ENCODE data around the gene CFAP251.
A peak's percentile ranks its signal among the peaks of the same experiment; 100 is the strongest.
"Not testable (repeated sequence)": the region's sequence is repeated elsewhere in the genome, so short reads cannot be mapped to it uniquely, and the experiment has no call there.

The CFAP251 gene, protein sequence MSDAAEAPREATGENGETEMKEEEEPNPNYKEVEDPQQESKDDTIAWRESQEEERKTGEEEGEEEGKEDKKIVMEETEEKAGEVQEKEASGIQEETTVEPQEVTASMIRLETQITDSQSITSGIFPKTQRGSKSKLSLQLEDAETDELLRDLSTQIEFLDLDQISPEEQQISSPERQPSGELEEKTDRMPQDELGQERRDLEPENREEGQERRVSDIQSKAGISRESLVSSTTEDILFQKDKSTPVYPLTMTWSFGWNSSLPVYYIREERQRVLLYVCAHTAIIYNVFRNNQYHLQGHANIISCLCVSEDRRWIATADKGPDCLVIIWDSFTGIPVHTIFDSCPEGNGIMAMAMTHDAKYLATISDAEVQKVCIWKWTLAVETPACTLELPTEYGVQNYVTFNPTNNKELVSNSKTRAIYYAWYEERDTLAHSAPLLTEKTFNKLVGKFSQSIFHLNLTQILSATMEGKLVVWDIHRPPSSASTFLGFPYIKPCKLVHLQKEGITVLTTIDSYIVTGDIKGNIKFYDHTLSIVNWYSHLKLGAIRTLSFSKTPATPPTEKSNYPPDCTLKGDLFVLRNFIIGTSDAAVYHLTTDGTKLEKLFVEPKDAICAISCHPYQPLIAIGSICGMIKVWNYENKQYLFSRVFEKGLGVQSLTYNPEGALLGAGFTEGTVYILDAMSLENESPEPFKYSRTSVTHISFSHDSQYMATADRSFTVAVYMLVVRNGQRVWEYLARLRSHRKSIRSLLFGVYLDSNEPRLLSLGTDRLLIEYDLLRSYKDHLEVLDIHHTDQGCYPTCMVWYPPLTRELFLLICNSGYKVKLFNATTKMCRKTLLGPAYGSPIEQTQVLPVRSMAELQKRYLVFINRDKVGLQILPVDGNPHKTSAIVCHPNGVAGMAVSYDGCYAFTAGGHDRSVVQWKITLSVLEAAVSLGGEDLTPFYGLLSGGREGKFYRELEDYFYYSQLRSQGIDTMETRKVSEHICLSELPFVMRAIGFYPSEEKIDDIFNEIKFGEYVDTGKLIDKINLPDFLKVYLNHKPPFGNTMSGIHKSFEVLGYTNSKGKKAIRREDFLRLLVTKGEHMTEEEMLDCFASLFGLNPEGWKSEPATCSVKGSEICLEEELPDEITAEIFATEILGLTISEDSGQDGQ
- 5.4 reads per million, percentile 21 among the genes with 10 or more reads in this experiment for total RNA-seq

DNA sequence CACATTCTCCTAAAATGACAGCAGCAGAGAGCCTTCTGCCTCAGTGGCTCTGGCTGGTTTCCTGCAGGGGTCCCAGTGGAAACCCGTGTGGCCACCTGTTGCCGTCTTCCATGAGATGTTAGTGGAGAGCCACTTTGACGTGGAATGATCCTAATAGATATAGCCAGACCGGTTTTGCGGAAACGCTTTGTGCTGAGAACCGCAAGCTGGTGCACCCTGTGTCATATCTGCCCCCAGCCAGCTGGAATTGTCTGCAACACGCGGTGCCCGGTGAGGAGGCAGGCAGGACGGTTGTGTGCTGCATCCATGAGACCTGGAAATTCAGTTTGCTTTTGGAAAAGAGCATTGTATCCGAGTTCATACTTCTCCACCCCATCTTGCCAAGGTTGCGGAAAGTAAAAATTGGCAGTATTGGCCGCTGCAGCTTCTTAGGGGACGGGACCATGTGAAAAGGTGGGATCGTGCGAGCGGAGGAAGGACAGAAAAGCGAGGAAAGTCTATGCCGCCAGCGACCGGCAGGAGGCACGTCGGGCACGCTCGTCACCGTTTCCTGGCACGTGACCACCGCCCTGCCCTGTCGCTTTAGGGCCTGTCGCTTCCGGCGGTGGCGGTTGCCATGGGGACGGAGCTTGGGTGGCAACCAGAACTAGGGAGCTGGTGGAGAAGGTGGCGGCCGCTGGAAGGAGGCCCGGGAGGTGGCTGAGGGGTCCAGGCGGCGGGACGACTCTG lies at the start of gene CFAP251:
CFAP251 (plus strand) TSS at position 643 of the 729 bp plus-strand sequence. CDS start 2,714 bp downstream, outside the sequence.
- peak; percentile 99 for DNase-seq

DNA sequence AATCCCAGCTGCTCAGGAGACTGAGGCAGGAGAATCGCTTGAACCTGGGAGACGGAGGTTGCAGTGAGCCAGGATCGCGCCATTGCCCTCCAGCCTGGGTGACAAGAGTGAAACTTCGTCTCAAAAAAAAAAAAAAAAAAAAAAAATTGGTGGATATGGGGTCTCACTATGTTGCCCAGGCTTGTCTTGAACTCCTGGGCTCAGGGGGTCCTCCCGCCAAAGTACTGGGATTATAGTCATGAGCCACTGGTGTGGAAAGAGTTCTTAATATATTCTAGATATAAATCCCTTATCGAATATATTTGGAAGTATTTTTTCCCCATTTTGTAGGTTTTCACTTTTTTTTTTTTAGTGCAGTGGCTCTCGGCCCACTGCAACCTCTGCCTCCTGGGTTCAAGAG lies 49.2 kb upstream of the CFAP251 start:
- not testable (repeated sequence) for DNase-seq

DNA sequence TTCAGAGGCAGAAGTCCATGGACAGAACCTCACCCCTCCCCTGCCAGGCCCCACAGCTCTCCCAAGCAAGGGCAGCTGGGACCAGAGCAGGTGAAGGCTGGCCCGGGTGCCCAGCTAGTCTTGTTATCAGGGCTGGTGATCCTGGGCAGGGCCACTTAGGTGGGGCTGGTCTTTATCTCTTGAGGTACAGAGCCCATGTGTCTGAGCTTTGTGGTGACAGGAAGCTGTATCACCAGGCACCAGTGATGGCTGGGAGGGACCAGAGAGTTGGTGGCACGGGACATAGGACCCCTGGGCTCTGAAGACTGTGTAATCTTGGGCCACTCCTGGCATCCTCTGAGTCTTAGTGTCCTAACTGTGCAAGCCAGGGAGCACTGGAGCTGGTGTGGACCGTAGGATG lies 46.9 kb upstream of the CFAP251 start:
- DNase-seq = no peak

DNA sequence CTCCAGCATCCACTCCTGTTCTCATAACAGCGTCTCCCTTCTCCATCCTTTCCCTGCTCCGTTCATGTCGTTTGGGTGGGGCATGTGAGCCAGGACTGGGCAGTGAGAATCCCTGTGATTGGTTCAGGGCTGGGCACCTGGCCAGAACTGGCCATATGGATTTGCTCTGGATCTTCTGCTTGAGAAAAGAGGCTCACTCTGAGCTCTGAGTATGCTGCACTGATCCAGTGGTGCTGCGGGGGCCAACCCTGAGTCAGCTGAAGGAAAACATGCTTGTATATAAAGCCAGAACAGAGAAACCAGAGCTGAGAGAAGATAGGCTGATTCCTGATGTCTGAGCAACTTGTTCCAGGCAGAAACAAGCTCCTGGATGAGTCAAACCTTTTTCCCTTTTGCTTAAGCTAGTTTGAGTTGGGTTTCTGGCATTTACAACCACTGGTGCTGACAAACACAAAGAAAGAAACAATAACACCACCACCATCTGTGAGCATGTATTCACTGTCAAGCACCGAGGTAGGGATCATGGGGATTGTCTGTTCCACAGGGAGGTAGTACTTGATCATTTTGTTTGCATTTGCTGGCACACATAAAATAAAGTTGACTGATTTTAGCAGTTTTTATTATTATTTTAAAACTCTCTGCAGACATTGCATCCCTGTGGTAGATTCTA lies 45.7 kb upstream of the CFAP251 start:
- no peak for DNase-seq

DNA sequence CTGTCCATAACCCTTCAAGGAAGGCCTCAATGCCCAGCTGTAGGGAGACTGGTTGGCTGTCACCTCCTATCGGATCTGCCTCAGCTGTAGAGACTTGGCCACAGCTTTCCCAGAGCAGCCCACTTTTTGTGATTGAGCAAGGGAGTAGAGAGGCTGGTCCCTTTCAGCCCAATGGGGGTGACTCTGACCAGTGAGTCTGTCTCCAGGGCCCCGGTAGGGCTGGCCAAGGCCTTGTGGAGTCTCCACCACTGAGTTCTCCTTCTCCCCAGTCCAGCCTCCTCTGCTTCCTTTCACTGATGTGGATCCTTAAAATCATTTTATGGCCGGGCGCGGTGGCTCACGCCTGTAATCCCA lies 45.2 kb upstream of the CFAP251 start:
- no peak for DNase-seq

DNA sequence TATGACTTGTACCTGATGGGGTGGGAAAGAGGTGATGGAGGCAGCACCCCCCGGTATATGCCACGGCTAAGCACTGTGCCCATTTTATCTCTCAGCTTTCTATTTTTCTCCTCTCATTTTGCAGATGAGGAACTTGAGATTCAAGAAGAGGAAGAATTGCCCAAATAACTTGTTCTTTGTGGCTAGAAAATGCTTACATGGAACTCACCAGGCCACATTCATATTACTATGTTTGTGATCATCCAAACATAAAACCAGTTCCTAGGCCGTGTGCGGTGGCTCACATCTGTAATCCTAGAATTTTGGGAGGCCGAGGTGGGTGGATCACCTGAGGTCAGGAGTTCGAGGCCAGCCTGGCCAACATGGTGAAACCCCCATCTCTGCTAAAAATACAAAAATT lies 44.3 kb upstream of the CFAP251 start:
- no peak for DNase-seq

DNA sequence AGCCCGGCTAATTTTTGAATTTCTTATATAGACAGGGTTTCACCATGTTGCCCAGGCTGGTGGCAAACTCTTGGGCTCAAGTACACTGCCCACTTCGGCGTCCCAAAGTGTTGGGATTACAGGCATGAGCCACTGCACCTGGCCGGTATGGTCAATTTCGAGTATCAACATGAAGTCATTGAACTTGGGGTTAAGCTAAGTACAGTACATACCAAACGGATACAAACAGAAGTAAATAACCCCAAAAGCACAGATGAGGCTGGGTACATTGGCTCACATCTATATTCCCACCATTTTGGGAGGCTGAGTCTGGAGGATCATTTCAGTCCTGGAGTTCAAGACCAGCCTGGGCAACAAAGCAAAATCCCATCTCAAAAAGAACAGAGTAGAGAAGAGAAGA lies 42.8 kb upstream of the CFAP251 start:
- no peak for DNase-seq

DNA sequence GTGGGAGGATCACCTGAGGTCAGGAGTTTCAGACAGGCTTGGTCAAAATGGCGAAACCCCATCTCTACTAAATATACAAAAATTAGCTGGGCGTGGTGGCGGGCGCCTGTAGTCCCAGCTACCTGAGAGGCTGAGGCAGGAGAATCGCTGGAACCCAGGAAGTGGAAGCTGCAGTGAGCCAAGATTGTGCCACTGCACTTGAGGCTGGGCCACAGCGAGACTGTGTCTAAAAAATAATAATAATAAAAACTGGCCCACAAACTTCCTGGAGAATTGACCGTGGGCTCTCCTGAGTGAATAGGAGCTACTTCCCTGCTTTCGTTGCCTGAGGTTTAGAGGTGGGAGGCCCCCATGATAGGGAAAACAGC lies 42.3 kb upstream of the CFAP251 start:
- not testable (repeated sequence) for DNase-seq

DNA sequence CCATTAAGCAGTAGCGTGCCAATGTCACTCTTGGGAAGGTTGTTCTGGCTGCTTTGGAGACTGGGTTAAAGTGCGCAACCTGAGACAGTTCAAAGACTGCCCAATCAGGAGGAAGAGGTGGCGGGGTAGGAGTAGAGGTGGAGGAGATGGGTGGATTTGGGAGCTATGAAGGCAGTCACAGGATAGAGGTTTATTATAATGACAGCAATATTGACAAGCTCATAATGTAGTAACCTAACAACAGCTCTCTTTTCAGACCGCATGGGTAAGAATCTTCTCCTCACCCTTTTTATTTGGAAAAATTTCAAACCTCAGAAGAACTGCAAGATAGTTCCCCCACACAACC lies 35.1 kb upstream of the CFAP251 start:
- no peak for DNase-seq

DNA sequence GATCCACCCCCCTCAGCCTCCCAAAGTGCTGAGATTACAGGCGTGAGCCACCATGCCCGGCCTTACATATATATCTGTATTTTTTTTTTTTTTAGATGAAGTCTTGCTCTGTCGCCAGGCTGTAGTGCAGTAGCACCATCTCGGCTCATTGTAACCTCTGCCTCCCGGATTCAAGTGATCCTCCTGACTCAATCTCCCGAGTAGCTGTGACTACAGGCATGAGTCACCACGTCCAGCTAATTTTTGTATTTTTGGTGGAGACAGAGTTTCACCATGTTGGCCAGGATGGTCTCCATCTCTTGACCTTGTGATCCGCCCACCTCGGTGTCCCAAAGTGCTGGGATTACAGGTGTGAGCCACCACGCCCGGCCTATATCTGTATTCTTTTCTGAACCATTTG lies 33.3 kb upstream of the CFAP251 start:
- DNase-seq = not testable (repeated sequence)

DNA sequence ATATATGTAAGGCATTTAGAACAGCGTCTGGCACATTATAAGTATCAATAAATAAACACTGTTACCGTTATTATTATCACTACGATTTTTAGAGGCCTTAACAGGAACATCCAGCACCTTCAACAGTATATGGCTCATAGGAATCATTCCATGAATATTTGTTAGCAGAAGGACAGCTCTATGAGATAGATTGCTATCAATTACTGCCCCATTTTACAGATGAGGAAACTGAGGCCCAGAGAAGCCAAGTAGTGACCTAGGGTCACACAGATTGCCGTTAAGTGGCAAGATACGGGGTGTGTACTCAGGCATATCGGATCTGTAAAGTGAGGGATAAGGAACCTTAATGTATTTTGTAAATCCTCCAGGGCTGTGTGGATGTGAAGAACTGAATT lies 30.3 kb upstream of the CFAP251 start:
- DNase-seq = no peak

DNA sequence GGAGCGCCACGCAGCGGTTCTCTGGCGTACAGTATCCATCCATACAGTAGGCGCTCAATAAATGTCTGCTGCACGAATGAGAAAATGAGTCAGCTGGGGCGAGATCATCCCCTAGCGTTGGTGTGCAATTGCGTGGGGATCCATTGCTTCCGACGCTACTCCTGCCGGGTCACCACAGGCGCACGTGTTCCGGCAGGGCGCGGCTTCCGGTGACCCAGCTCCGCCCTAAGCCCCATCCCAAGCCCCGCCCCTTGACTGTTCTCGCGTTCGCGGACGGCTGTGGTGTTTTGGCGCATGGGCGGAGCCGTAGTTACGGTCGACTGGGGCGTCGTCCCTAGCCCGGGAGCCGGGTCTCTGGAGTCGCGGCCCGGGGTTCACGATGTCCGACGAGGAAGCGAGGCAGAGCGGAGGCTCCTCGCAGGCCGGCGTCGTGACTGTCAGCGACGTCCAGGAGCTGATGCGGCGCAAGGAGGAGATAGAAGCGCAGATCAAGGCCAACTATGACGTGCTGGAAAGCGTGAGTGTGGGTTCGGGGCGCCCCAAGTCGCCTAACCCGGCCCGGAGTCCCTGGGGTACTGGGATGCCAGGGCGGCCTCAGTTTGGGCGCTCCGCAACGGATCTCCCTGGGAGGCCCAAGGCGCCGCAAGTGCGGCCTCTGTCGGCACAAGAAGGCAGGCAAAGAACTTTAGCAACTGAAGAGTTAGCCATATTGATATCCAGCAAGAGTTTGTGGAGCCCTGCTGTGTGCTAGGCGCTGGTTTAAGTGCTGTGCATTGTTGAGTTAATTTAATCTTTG lies 29.7 kb upstream of the CFAP251 start, which contains the start of gene PSMD9:
PSMD9 (plus strand) TSS at position 313 of the 796 bp plus-strand sequence; CDS start at position 380, 67 bp downstream.
- peak; percentile 97 for DNase-seq

DNA sequence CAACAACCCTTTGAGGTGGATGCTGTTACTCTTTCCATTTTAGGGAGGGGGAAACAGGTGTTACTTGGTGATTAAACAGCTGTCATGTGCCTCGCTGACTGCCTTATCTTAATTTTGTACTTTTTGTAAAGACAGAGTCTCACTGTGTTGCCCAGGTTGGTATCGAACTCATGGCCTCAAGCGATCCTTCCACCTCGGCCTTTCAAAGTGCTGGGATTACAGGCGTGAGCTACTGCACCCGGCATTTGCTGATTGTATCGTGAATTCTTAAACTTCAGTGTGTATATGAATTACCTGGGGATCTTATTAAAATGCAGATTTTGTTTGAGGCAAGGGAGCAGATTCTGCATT lies 29.1 kb upstream of the CFAP251 start:
- DNase-seq = no peak

DNA sequence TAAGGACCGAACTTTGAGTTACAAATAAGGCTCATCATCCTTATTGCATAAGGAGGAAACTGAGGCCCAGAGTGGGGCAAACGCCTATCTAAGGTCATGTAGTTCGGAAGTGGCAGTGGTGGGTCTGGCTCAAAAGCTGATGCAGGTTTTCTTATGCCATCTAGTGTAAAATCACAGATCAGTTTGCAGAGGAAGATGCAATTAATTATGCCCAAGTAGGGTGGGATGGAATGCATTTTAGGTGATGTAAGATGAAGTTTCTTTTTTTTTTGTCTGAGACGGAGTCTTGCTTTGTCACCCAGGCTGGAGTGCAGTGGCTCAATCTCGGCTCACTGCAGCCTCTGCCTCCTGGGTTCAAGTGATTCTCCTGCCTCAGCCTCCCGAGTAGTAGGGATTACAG lies 28.7 kb upstream of the CFAP251 start:
- not testable (repeated sequence) for DNase-seq

DNA sequence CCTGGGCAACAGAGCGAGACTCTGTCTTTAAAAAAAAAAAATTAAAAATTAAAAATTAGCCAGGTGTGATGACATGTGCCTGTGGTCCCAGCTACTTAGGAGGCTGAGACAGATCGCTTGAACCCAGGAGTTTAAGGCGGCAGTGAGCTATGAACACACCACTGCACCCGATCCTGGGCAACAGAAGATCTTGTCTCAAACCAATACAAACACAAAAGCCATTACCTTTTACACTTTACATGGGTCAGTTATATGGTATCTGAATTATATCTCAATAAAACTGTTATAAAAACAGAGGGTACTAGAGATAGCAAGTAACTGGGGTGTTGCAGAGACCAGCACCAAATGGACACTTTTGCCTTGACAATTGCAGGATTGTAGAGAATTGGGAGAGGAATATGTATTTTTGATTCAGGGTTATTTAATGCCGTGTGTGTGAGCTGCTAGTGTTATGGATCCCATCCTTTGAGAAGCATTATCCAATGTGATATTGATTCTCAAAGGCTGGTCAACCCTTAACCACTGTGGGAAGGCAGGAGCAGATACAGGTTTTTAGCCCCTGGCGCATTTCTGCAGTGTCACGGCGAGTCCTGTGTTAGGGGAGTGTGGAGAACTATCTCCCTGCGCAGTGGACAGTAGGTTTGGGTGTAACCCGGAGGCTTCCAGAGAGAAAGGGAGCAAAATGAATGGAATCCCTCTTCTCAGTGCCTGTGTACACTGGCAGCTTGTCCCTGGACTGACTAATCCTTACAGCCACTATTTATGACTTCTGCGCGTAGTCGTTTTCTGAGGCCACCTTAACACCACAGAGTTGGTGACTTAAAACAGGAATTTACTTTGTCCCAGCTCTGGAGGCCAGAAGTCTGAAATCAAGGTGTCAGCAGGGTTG lies 25.5 kb upstream of the CFAP251 start:
- DNase-seq = no peak

DNA sequence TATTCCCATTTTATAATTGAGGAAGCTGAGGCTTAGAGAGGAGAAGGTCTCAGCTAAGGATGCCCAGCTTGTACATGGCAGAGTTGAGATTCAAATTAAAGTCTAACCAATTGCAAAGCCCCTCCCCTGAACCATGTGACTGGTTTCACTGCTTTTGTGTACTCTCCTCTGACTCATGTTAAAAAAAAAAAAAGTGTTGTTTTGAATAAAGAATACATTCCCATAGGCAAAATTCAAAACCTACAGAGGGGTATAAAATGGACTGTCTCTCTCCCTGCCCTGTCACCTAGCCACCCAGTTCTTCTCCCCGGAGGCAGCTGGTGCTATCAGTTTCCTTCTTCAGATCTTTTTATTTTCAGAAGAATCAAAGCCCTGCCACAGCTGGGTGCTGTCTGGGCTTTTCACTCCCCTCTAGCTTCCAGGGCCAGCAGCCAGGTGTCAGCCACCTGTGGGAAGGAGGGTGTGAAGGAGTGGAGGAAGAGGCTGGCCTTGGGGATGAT lies 24.4 kb upstream of the CFAP251 start:
- no peak for DNase-seq

DNA sequence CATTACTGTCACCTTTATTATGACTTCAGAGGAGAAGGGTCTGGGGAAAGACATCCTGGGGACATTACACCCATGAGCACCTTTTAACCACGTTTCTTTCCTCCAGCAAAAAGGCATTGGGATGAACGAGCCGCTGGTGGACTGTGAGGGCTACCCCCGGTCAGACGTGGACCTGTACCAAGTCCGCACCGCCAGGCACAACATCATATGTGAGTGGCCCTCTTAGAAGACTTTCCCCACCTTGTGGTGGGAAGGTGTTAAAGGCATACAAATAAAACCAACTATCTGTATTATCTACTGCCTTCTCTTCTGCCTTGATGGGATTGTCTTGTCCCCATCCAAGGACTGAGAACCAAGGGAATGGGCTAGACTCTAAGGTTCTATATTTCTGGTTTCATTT lies 23.8 kb upstream of the CFAP251 start:
- DNase-seq = no peak

DNA sequence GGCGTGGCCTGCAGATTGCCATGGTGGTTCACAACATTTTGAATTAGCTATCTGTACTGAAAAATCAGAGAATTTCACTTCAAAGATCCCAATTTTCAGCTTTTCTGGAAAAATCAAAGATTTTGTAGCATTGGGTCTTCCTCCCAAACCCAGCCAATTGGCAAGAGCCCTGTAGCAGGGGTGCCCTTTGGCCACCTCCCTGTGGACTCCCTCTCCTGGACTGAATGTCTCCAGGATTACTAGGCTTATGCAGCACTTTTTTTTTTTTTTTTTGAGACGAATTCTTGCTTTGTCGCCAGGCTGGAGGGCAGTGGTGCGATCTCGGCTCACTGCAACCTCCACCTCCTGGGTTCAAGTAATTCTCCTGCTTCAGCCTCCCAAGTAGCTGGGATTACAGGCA lies 20.1 kb upstream of the CFAP251 start:
- DNase-seq = no peak

DNA sequence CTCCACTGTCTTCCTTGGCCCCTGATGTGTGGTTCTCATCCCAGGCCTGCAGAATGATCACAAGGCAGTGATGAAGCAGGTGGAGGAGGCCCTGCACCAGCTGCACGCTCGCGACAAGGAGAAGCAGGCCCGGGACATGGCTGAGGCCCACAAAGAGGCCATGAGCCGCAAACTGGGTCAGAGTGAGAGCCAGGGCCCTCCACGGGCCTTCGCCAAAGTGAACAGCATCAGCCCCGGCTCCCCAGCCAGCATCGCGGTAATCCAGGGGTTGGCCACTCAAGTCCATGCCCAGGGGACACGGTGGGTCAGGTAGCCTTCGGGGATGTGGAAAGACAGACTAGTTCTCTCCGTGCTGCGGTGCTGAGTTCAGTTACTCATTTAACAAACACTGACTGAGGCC lies 18.8 kb upstream of the CFAP251 start:
- DNase-seq = no peak

DNA sequence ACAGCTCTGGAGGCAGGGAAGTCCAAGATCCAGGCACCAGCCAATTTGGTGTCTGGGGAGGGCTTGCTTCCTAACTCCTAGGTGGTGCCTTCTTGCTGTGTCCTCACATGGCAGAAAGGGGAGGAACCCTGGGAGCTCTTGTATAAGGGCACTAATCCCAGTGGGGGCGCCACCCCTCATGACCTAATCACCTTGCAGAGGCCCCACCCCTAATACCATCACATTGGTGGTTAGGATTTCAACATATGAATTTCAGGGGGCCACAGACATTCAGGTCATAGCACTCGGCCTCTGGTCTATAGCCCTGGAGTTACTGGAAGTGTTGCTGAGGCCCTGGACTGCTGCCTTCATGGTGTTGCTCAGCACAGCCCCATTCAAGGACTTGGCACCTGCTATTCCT lies 15.2 kb upstream of the CFAP251 start:
- no peak for DNase-seq

Measured in effector CD4-positive, alpha-beta T cell (primary cell).